Daoy (cell line): ENCODE data around the gene CTDSP2. TPM values are rescaled to one million over a fixed set of nuclear protein-coding genes. Genes with fewer than 3 reads are reported as not detected.
"Not testable (repeated sequence)": the region's sequence is repeated elsewhere in the genome, so short reads cannot be mapped to it uniquely, and the experiment has no call there.

Experiments
- DNase-seq: peaks from one replicate; pipeline ENCODE4 v3.0.0-alpha.2; 2015; ENCODE audit warnings: low read depth
- total RNA-seq: library from RNA; depleted of rRNA; stranded (reverse); fragments of >200 nt; shearing (Covaris generic); gene quantifications from 2 replicates; pipeline ENCODE4 v1.2.3, GENCODE V29; 2014

CTDSP2 gene
- total RNA-seq, 1 experiment from 2014 or later = 28.2 TPM

GRCh38 chr12:57881475-57881874 lies 34.9 kb upstream of the CTDSP2 start:
- no peak for DNase-seq

- DNase-seq = not testable (repeated sequence)
Observed at GRCh38 chr12:57881035-57881434, 34.5 kb upstream of the CTDSP2 start.

GRCh38 chr12:57877876-57878275 lies 31.3 kb upstream of the CTDSP2 start:
- DNase-seq = no peak

- no peak for DNase-seq
Observed at GRCh38 chr12:57875753-57876547, 29.4 kb upstream of the CTDSP2 start.

- DNase-seq = no peak
Observed at GRCh38 chr12:57874166-57875108, 27.9 kb upstream of the CTDSP2 start.

- no peak for DNase-seq
Observed at GRCh38 chr12:57872362-57872761, 25.8 kb upstream of the CTDSP2 start.

- DNase-seq = no peak
Observed at GRCh38 chr12:57869927-57870318, 23.4 kb upstream of the CTDSP2 start.

GRCh38 chr12:57869298-57869926 lies 22.9 kb upstream of the CTDSP2 start:
- no peak for DNase-seq

GRCh38 chr12:57868851-57869268 lies 22.3 kb upstream of the CTDSP2 start:
- DNase-seq = no peak

- no peak for DNase-seq
Observed at GRCh38 chr12:57868221-57868620, 21.7 kb upstream of the CTDSP2 start.

GRCh38 chr12:57866308-57867019 lies 19.9 kb upstream of the CTDSP2 start:
- no peak for DNase-seq

- peak; percentile 80 for DNase-seq
Observed at GRCh38 chr12:57865084-57865751, 18.7 kb upstream of the CTDSP2 start.

- peak; percentile 37 for DNase-seq
Observed at GRCh38 chr12:57864442-57865083, 18.0 kb upstream of the CTDSP2 start.

GRCh38 chr12:57863676-57864075 lies 17.1 kb upstream of the CTDSP2 start:
- DNase-seq = no peak

- no peak for DNase-seq
Observed at GRCh38 chr12:57861967-57862366, 15.4 kb upstream of the CTDSP2 start.

- DNase-seq = not testable (repeated sequence)
Observed at GRCh38 chr12:57860883-57861282, 14.4 kb upstream of the CTDSP2 start.

GRCh38 chr12:57859121-57859520 lies 12.6 kb upstream of the CTDSP2 start:
- DNase-seq = no peak

GRCh38 chr12:57858123-57858522 lies 11.6 kb upstream of the CTDSP2 start:
- not testable (repeated sequence) for DNase-seq

GRCh38 chr12:57854965-57855364 lies 8.4 kb upstream of the CTDSP2 start:
- no peak for DNase-seq

- no peak for DNase-seq
Observed at GRCh38 chr12:57853864-57854556, 7.5 kb upstream of the CTDSP2 start.
